Activated T-cell treated with anti-CD3 and anti-CD28 coated beads for 24 hours (primary cell): Measurements from ENCODE around the gene EGF.

ENCODE experiments used
- DNase-seq: peaks from one replicate; pipeline ENCODE4 v3.0.0-alpha.2; 2020; ENCODE audit warnings: low read depth

EGF gene

GRCh38 chr4:109994415-109994827 lies 81.7 kb downstream of the EGF start:
- no peak for DNase-seq

GRCh38 chr4:109996526-109996925 lies 83.8 kb downstream of the EGF start:
- DNase-seq = no peak

GRCh38 chr4:109998867-109999584 lies 86.3 kb downstream of the EGF start:
- DNase-seq = no peak

GRCh38 chr4:109999585-109999912 lies 86.9 kb downstream of the EGF start:
- no peak for DNase-seq

GRCh38 chr4:110002326-110002725 lies 89.6 kb downstream of the EGF start:
- no peak for DNase-seq

GRCh38 chr4:110003401-110004187 lies 90.9 kb downstream of the EGF start:
- no peak for DNase-seq

GRCh38 chr4:110004556-110004955 lies 91.9 kb downstream of the EGF start:
- DNase-seq = no peak

- no peak for DNase-seq
Observed at GRCh38 chr4:110005461-110006056, 92.9 kb downstream of the EGF start.

GRCh38 chr4:110007217-110007616 lies 94.5 kb downstream of the EGF start:
- no peak for DNase-seq

- no peak for DNase-seq
Observed at GRCh38 chr4:110008540-110008939, 95.9 kb downstream of the EGF start.

- no peak for DNase-seq
Observed at GRCh38 chr4:110009550-110009949, 96.9 kb downstream of the EGF start.

GRCh38 chr4:110010797-110011196 lies 98.1 kb downstream of the EGF start:
- no peak for DNase-seq

- no peak for DNase-seq
Observed at GRCh38 chr4:110012917-110013316, 100.2 kb downstream of the EGF start.

GRCh38 chr4:110014233-110014632 lies 101.5 kb downstream of the EGF start:
- no peak for DNase-seq

GRCh38 chr4:110019153-110019552 lies 106.5 kb downstream of the EGF start:
- no peak for DNase-seq

- no peak for DNase-seq
Observed at GRCh38 chr4:110020139-110020538, 107.5 kb downstream of the EGF start.

- DNase-seq = no peak
Observed at GRCh38 chr4:110020646-110021443, 108.2 kb downstream of the EGF start.

GRCh38 chr4:110022457-110022856 lies 109.8 kb downstream of the EGF start:
- no peak for DNase-seq

GRCh38 chr4:110025056-110025455 lies 112.4 kb downstream of the EGF start:
- DNase-seq = no peak

- DNase-seq = no peak
Observed at GRCh38 chr4:110025718-110026117, 113.0 kb downstream of the EGF start.

- no peak for DNase-seq
Observed at GRCh38 chr4:110032603-110033002, 119.9 kb downstream of the EGF start.

- no peak for DNase-seq
Observed at GRCh38 chr4:110033355-110034025, 120.8 kb downstream of the EGF start.
